HG02981 (cell line): ENCODE measurements around the gene BMPER.

Source experiments
- ATAC-seq: cut with Tn5 transposase; IDR thresholded peaks from one replicate; pipeline ENCODE4 v1.9.1; 2021; ENCODE audit warnings: mild to moderate bottlenecking, moderate library complexity; ENCODE audit not compliant: unreplicated experiment

The BMPER gene

DNA sequence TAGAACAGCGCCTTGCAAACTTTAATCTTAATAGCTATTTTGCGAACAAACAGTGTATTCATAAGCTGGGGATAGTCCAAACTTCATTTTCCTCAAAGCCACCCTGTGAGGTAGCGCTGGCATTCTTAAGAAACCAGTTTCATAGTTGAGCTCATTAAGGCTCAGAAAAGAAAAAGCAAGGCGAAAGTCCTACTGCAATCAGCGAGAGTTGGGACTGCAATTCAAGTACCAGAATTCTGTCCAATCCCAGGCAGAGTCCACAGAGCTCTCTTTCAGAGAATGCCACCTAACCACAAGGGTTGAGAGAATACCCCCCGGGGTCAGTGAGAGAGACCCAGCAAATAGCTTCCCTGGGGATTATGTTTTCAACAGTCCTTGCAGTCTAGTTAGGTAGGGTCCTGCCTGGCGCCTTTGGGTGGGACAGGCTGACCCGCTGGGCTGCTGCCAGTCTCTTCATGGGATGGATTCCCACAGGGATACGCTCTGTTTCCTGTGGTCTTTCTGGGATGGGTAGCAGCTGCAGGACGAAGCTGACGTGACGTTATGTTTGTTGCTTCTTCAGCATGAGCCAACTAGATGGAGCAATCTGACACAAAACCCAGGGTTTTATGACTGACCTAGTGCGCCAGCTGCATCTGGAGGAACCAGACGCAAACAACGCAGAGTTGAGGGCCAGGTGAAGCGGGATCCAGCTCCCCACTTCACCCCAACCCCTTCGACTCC, 16.0 kb downstream of the BMPER start:
- no peak for ATAC-seq

DNA sequence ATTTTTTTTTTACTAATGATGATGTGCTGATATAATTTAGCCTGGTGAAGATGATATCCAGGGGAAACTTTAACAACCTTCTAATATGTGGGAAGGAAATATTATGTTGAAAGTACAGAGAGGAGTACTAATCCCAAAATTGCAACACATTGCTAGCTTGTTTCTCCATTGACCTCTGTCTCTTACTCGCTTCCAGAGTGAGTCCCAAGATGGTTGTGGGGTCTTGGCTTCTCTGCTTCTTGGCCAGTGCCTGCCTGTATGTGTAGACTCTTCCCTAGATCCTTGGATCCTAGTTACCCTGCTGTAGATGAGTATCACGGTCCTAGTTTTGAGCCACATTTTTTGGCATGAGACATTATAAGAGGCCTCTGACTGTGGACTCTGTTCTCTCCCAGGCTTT, 17.5 kb downstream of the BMPER start:
- no peak for ATAC-seq

DNA sequence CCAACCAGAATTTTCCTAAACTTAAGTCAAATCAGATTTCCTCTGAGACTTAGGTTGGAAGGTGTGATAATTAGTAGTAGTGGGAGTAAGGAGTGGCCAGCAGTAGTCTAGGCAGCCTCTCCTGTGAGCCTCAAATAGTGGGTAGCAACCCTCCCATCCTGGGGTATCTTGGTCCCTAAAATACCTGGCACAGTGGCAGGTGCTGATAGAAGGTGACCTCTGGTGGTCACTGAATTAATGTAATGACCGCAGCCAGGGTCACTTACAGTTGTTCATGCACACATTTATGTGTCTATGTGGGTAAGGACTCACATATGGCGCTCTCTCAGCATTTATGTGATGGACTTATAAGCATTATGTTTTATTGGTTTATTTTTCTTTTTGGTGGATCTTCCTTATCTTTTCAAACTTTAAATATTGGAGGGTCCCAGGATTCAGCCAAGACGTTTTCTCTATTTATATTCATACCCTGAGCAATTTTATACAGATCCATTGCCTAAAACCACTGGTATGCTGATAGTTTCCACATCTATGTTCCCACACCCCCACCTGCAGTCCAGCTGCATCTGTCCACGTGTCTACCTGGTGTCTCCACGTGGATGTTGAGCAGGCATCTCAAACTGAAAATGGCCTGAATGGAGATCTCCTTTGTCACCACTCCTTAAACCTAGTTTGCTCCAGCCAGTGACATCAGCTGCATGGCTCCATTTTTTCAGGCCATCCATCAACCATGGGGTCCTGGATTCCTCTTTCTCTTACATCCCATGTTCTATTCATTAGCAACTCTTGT, 18.3 kb downstream of the BMPER start:
- ATAC-seq = no peak

DNA sequence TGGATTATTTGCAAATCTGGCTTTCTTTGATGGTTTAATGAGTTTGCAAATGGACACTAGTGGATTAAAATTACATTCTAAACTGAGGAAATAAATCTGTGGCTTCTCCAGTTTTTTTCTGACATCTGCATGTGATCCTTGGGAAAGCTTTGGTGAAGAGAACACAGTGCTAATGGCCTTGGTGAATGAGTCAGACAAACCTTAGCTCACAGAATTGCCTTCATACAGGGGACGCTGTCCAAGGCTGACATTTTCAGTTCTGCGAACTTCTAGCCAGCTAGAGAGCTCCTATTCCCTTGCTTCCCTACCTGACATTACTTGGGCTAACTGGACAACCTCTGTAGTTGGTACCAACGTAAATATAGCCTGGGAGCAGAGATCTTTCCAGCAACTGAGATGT, 21.2 kb downstream of the BMPER start:
- ATAC-seq = no peak

DNA sequence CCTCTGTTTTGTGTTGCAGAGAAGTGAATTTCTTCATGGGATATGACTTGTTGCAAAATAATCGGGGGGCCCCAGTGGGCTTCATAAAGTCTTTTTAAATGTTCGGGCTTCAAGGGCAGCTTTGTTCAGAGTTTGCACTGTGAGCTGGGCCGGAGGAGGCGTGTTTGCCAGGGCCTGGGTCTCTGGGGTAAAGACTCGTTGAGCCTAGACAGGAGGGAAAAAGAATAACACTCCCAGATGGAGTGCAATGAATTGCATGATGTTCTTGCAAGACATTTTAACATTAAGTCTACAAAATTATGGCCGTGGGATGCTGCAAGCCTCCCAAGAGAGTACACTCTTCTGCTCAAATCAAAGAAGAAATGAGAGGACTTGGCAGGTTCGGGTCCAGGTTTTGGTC, 23.6 kb downstream of the BMPER start:
- ATAC-seq = no peak

DNA sequence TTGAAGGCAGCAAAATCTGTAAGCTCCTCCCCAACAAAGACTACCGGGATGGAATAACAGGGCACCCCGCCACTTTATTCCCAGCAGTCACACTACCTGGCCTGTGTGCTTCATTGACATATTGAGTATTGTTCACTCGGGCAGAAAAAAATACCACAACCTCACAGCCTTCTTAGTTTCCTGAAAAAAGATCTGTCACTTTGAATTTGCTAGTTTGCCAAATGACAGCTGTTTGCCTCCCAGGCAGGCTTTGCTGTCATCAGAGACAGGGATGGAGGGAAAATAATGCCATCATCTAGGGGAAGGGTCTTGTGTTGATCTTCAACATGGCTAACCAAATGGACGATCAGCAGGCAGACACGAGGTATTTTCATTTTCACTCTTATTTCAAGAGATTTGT, 26.9 kb downstream of the BMPER start:
- ATAC-seq = no peak

DNA sequence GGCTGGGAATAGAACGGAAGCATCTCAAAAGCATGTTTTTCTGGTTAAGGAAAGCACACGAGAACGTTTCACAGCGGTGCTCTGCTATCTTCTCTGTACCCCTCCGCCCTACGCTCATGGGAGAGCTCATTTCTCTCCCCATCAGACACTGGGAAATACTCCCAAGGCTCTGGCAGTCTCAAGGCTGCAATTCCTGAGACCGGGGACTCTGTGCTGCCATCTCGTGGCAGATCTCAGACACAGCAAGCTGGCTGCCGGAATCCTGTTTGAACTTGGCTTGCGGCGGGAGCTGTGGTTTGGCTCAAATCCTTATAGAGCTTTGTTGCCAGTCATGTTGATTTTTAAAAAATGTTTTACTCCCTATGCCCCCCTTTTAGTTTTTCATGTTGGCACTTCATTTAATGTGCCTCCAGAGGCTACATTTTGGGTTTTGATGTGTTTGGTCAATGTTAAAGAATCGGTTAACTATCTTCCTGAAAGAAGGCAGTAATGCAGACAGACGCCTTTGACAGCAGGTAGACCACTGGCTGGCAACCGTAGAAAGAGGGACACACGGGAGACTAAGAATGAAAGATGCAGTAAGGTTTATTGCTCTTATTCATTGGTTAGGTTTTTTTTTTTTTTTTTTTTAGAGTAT, 27.6 kb downstream of the BMPER start:
- ATAC-seq = peak; percentile 76

DNA sequence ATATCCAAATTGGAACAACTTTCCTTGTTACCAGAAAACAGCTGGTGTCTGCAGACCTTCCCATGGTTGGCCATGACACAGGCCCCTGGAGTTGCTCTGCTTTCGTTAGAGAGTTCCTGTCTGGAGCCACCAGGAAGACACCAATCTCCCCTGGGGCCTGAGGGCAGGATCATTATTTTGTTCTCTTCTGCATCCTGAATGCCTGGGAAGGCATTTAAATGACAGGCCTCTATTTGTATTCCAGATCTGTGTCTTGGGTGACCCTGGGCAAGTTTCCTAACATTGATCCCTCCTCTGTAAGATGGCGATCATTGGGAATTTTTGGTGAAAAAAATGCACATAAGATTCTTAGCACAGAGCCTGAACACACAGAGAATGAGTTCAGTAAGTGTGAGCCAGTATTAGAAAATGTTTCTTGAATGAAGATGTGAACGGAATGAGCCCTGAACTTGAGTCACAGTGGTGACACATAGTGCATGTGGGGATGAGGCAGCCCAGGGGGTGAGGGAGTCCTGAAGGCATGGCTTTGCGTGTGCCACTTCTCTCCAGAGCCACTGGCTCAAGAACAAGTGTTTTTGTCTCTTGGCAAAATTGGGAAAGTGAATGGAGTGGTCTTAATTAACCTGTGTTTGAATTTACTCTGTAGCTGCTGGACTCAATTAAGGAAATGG, 28.4 kb downstream of the BMPER start:
- ATAC-seq = no peak

DNA sequence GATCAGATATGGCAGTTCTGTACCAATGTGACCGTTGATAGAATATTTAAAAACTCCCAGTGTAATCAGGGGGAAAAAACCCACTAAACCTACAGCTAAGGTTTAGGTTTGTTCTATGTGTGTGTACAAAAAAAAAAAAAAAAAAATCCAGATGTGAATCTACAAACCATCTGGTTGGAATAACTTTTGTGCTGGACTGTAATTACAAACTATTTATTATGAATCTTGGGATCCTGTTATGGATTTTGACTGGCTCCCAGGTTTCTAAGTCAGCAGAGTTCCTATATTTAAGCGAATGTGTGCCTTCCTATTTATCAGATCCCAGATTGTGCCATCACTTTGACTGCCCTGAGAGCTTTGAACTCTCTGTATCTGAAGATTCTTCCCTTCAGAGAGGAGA, 29.1 kb downstream of the BMPER start:
- ATAC-seq = no peak

DNA sequence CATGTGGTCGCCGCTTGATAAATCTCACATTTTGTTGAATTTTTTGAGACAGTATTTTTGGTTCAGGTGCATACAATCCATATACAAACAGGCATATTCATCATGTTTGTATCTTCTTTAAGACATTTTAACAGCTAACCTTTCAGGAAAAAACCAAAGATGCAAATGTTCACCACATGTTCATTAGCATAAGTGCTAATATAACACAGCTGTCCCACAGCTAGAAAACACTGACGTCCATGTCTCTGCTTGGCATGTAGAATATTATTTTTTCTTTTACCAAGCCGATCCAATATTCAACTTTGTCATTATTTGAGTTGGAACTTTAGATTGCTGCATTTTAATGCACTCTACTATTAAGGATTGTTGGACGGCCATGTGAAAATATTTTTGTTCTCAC, 31.2 kb downstream of the BMPER start:
- ATAC-seq = no peak

DNA sequence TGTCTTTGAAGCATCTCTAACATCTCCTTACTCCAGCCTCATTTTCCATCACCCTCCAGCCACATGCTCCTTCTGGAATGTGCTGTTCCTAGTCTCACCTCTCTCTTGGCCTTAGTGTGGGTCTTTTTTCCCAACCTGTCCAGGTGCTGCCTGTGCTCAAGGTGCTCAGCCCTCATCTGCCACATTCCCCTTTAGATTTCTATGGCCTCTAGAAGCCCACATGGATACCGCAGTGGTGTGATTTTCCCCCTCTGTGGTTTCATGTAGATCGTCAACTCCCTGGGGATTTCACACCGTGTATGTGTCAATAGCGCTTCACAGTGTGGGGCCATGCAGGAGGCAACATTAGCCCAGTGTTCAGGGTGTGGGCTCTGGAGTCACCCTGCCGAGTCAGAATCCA, 32.5 kb downstream of the BMPER start:
- no peak for ATAC-seq

DNA sequence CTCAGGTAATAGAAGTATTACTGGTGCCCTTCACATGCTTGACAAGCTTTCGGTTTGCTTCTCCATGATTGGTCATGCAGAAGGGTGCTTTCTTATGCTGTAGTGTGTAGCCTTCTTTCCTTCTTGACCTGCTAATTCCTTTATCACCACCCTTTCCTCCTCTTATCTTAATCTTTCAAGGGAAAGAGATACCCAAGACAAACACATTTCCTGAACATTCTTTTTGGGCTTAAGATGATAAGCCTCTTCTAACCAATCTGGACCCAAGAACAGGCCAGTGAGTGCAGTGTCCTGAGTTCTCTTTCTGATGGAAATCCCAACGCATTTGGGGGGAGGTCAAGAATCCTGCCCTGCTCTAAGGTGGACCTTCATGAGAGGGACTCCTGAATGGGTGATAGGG, 33.8 kb downstream of the BMPER start:
- no peak for ATAC-seq

DNA sequence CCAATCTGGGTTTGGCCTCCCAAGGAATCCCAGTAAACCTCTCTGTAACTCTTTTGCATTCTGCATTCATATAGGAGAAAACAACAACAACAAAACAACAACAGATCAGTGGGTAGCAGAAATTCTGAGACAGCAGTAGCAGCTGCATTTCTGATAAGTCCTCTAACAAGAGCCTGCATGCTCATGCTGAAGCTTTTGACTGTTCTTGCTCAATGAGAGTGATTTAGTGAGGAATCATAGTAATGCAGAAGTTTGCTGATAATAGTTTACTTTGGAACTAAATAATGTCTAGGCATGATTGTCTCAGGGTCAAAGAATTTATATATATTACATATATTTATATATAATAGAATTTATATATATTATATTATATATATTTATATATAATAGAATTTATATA, 35.2 kb downstream of the BMPER start:
- no peak for ATAC-seq

DNA sequence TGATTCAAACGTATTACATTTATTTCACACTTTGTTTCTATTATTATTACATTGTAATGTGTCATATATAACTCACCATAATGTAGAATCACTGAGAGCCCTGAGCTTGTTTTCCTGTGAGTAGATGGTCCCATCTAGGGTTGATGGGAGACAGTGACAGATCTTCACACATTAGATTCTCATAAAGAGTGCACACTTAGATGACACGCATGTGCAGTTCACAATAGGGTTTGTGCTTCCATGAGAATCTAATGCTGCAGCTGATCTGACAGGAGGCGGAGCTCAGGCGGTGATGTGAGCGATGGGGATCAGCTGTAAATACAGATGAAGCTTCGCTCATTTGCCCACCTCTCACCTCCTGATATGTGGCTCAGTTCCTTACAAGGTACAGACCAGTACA, 36.1 kb downstream of the BMPER start:
- ATAC-seq = no peak

DNA sequence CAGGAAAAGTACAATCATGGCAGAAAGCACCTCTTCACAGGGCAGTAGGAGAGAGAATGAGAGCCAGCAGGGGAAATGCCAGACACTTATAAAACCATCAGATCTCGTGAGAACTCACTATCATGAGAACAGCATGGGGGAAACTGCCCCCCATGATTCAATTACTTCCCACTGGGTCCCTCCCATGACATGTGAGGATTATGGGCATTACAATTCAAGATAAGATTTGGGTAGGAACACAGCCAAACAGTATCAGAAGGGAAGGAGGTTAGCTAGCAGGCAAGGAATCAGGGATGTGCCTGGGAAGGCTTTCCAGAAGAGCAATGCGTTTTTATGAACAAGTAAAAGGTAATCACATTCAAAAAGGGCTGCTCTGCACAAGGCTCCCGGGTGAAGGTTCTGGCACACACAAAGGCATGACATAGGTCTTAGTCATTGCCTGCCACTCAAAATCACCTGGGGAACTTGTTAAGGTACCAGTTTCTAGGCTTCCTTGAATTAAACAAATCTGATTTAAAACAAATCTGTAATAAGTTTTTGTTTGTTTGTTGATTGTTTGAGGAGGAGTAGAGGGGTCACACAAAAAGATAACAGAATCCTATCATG, 40.9 kb downstream of the BMPER start:
- ATAC-seq = no peak

DNA sequence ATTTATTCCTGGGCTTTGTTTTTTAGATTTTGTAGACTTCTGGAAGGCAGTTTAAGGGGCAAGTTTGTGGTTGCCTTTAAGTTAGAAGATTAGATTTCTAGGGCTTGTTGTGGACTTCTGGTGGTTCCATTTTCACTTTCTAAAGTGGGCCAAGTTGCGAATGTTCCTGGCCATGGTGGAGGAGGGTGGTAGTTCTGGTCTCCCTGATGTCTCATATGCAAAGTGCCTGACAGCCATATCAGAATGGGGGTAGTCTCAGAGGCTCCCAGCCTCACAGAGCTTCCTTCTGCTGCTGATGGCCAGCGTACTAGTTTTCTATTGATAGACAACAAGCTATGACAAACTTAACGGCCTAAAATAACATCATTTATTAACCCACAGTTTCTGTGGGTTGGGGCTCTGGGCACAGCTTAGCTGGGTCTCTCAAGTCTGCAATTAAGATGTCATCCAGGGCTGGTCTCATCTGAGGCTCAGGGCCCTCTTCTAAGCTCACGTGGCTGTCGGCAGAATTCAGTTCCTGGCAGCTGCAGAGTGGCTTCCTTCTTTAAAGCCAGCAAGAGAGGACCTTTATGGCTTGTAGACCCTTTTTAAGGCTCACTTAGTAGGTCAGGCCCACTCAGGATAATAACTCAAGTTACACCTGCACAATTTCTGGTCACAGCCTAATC, 44.8 kb downstream of the BMPER start:
- ATAC-seq = no peak

DNA sequence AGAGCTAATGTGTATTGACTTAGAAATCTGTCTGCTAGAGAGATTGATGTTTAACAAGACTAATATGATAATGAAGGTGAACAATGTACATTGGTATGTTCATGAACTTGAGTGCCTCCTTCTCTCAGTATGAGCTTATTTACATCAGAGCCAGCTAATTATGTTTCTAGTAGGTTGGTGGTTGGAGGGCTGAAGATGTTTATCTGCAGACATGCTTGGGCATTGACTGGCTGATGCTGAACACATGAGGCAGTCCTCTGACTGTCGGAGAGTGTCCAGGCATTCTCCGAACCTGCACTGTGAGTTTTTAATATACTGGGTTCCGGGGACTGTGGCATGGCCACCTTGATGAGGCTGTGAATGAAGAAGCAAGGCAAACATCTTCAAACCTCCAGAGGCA, 47.5 kb downstream of the BMPER start:
- no peak for ATAC-seq

DNA sequence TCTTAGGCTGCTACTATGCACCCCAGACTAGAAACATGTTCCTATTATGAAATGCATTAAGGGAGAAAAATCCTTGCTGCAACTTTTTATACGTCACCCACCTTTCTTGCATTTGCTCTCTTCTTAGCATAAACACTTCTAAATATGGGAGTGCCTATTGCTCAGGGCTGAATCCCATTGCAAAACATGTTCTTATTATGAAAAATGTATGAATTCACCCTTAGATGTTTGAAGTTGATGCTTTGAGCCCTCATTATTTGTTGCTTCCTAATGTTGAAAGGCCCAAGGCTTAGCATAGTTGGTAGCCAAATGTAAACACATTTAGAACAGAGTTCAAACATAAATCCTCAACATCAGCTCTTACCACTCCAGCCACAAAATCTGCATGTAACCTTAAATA, 52.8 kb downstream of the BMPER start:
- no peak for ATAC-seq

DNA sequence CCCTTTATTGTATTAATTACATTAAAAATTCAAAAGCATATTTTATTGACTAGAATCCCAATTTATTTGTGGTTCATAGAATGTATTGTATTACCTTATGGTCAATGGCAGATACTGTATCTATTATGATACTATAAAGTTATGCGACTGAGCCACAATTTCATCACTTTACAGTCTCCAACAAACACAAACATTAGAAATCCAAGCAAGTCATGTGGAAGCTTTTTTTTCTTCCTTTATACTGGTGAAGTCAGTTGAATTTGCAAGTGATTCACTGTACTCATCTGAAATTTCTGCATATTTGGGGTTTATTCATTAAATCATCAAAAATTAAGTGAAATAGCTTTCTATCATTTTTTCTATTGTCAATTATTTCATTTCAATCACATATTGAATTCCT, 54.3 kb downstream of the BMPER start:
- no peak for ATAC-seq

DNA sequence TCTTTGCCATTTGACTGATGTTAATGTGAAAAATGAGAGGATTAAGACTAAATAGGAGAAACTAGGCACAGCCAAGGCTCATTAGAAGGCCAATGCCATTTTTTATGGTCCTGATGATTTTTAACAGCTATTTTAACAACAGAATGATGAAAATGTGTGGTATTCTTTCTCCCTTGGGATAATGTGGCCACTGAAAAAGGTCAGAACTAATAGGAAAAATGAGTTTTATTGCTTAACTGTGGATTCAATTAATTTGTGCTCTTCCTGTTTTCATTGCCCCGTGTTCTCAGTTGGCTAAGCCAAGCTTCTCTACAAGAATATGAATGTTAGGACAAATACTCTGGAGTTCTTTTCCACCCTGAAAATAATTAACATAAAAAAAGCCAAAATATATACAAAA, 56.6 kb downstream of the BMPER start:
- no peak for ATAC-seq
